Calu3 (cell line): ENCODE data around the gene LHB. TPM values are rescaled to one million over a fixed set of nuclear protein-coding genes. Genes with fewer than 3 reads are reported as not detected.

ENCODE experiments used
- BruUV-seq: library from RNA; stranded (reverse); fragments of 400-500 nt; replicated peaks from 2 replicates; lab custom pipeline; 2021; lab: Mats Ljungman, UMichigan
- CTCF ChIA-PET: fragments of 300-600 bp; sonication (Branson Sonifier 250); formaldehyde crosslinking; loops from one replicate; lab custom pipeline; 2022; ENCODE audit warnings: antibody characterized with exemption; lab: Charles Lee
- DNase-seq: peaks from one replicate; pipeline ENCODE4 v3.0.0; 2022
- H3K27ac Mint-ChIP-seq: one replicate; pipeline ENCODE4 v1.8.0; 2022; ENCODE audit warnings: mixed read lengths; ENCODE audit not compliant: unreplicated experiment
- H3K27me3 Mint-ChIP-seq: one replicate; pipeline ENCODE4 v1.8.0; 2022; ENCODE audit warnings: mixed read lengths; ENCODE audit not compliant: unreplicated experiment
- H3K36me3 Mint-ChIP-seq: one replicate; pipeline ENCODE4 v1.8.0; 2022; ENCODE audit warnings: mild to moderate bottlenecking, moderate library complexity, mixed read lengths; ENCODE audit not compliant: insufficient read depth, unreplicated experiment
- H3K4me1 Mint-ChIP-seq: one replicate; pipeline ENCODE4 v1.8.0; 2022; ENCODE audit warnings: mild to moderate bottlenecking, low read depth, mixed read lengths; ENCODE audit not compliant: unreplicated experiment
- H3K4me3 Mint-ChIP-seq: one replicate; pipeline ENCODE4 v1.8.0; 2022; ENCODE audit warnings: mild to moderate bottlenecking, low read depth, moderate library complexity, mixed read lengths; ENCODE audit not compliant: unreplicated experiment
- H3K9me3 Mint-ChIP-seq: one replicate; pipeline ENCODE4 v1.8.0; 2022; ENCODE audit warnings: low read depth, mixed read lengths; ENCODE audit not compliant: unreplicated experiment
- CTCF ChIP-seq: fragments of 200-600 bp; IDR thresholded peaks from one replicate; pipeline ENCODE4 v1.8.0; 2022; ENCODE audit warnings: antibody characterized with exemption; ENCODE audit not compliant: unreplicated experiment
- intact Hi-C: fragments of 100-400 bp; cut with micrococcal nuclease; formaldehyde crosslinking; loops from one replicate; pipeline ENCODE4 v1.10.0; 2022; ENCODE audit not compliant: unreplicated experiment
- total RNA-seq: library from RNA; stranded (reverse); gene quantifications from 2 replicates; pipeline ENCODE4 v1.2.3, GENCODE V29; 2022

The LHB gene
- total RNA-seq, 1 experiment from 2014 or later: 1.1 TPM

DNA sequence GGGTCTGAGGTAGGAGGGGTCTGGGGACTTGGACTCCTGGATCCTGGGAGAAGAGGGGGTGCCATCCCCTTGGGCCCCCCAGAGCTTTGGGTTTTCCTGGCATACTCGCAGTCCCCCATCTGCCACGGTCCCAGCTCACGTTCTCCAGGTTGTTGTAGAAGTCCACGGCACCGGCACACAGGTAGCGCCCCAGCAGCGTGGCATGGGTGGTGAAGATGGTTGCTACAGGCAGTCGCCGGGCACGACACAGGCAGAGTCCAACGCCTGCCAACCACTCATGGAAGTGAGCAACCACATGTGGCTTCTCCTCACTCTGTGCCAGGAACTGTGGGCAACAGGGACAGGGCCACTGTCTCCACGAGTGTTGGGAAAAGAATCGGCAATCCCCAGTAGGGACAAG, 31.2 kb downstream of the LHB start:
- peaks cover 9% of the 10 kb centered on the region for H3K4me1 Mint-ChIP-seq
- H3K9me3 Mint-ChIP-seq: no peaks in the 10 kb centered on the region
- DNase-seq: no peak
- H3K4me3 Mint-ChIP-seq: no peak overlapping the region
- peaks cover 57% of the 10 kb centered on the region for H3K36me3 Mint-ChIP-seq
- TF ChIP-seq CTCF: no peak
- CTCF ChIA-PET: no interaction called here
- intact Hi-C loops: no loop called here
- H3K27me3 Mint-ChIP-seq: no peaks in the 10 kb centered on the region
- H3K27ac Mint-ChIP-seq: no peak overlapping the region
- no TSS peak for BruUV-seq

DNA sequence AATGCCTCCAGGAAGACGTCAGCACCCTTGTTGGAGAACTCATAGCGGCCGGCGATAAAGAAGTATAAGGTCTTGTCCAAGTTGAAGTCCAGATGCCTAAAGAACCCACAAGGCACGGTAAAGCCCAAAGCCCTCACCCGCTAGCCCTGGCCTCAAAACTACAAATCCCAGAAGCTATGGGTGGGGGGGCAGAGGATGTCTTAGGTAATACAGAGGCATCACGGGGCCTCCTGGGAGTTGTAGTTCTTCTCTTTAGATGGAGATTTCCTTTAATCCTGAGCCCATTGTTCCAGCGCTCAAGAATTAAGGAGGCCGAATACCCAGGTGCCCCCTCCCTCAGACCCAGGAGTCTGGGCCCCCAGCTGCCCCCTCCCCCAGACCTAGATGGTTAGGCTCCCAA, 34.6 kb downstream of the LHB start:
- H3K36me3 Mint-ChIP-seq: peaks cover 66% of the 10 kb centered on the region
- CTCF ChIA-PET: interaction anchor here (0.9 kb wide), 1 partner anchor 12 kb away, joined by 3 read pairs; no protein-coding TSS in a partner anchor
- no peak for TF ChIP-seq CTCF

GRCh38 chr19:48977061-48977460, 39.8 kb downstream of the LHB start:
- H3K36me3 Mint-ChIP-seq: peaks cover 51% of the 10 kb centered on the region
- no peak for DNase-seq
- no TSS peak for BruUV-seq
- CTCF ChIA-PET: no interaction called here
- H3K27me3 Mint-ChIP-seq: no peaks in the 10 kb centered on the region
- TF ChIP-seq CTCF: no peak
- H3K4me3 Mint-ChIP-seq: no peak overlapping the region
- intact Hi-C loops: no loop called here
- H3K27ac Mint-ChIP-seq: no peak overlapping the region
- no peaks in the 10 kb centered on the region for H3K4me1 Mint-ChIP-seq
- H3K9me3 Mint-ChIP-seq: no peaks in the 10 kb centered on the region

More for the DNA sequence above, 34.6 kb downstream of the LHB start:
- intact Hi-C loops: no loop called here
- Mint-ChIP-seq H3K27ac (no peak overlapping the region), H3K4me1 (no peaks in the 10 kb centered on the region), H3K4me3 (no peak overlapping the region), H3K9me3 (no peaks in the 10 kb centered on the region), H3K27me3 (no peaks in the 10 kb centered on the region)
- no TSS peak for BruUV-seq
- no peak for DNase-seq

GRCh38 chr19:48975947-48976847, 40.7 kb downstream of the LHB start:
- no peak overlapping the region for H3K27ac Mint-ChIP-seq
- BruUV-seq: no TSS peak
- H3K36me3 Mint-ChIP-seq: peaks cover 49% of the 10 kb centered on the region
- intact Hi-C loops: no loop called here
- no peak for TF ChIP-seq CTCF
- no peaks in the 10 kb centered on the region for H3K9me3 Mint-ChIP-seq
- no peaks in the 10 kb centered on the region for H3K4me1 Mint-ChIP-seq
- H3K4me3 Mint-ChIP-seq: no peak overlapping the region
- CTCF ChIA-PET: interaction anchor here (0.7 kb wide), 1 partner anchor 245 kb away, joined by 4 read pairs; no protein-coding TSS in a partner anchor
- DNase-seq: no peak
- no peaks in the 10 kb centered on the region for H3K27me3 Mint-ChIP-seq
